GM19324 (cell line): ENCODE measurements around the gene DDX3X.
"Not testable (repeated sequence)": the region's sequence is repeated elsewhere in the genome, so short reads cannot be mapped to it uniquely, and the experiment has no call there.

ENCODE experiments used
- ATAC-seq: cut with Tn5 transposase; IDR thresholded peaks from one replicate; pipeline ENCODE4 v1.9.1; 2021; ENCODE audit warnings: mild to moderate bottlenecking, moderate library complexity; ENCODE audit not compliant: unreplicated experiment, low FRiP score

The DDX3X gene

GRCh38 chrX:41408576-41408975 lies 74.6 kb downstream of the DDX3X start:
- no peak for ATAC-seq

DNA sequence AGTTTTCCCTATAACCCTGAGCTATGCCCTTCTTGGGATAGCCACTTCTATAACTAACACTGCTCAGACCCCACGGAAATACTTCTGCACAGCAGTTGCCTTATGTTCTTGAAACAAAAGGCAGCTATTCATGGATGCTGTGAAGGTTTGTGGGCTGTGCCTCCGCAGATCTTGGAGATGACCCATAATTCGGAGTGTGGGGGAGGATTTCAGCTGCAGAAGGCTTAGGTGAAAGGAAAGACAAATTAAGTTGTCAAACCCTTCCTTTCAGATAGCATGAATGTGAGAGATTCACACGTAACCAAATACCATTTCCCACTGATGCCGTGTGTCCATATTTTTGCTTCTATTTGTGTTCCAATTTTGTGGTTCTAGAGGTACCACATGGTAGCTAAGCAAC lies 75.0 kb downstream of the DDX3X start:
- ATAC-seq, result no peak

DNA sequence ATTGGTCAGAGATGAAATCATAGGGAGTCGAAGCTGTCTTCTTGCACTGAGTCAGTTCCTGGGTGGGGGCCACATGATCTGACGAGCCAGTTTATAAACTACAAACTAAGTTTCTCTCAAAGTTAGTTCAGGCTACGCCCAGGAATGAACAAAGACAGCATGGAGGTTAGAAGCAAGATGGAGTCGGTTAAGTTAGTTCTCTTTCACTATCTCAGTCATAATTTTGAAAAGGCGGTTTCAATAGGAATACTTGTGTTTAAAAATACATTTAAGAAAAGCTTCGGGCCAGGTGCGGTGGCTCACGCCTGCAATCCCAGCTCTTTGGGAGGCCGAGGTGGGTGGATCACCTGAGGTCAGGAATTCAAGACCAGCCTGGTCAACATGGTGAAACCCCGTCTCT lies 77.3 kb downstream of the DDX3X start:
- not testable (repeated sequence) for ATAC-seq

DNA sequence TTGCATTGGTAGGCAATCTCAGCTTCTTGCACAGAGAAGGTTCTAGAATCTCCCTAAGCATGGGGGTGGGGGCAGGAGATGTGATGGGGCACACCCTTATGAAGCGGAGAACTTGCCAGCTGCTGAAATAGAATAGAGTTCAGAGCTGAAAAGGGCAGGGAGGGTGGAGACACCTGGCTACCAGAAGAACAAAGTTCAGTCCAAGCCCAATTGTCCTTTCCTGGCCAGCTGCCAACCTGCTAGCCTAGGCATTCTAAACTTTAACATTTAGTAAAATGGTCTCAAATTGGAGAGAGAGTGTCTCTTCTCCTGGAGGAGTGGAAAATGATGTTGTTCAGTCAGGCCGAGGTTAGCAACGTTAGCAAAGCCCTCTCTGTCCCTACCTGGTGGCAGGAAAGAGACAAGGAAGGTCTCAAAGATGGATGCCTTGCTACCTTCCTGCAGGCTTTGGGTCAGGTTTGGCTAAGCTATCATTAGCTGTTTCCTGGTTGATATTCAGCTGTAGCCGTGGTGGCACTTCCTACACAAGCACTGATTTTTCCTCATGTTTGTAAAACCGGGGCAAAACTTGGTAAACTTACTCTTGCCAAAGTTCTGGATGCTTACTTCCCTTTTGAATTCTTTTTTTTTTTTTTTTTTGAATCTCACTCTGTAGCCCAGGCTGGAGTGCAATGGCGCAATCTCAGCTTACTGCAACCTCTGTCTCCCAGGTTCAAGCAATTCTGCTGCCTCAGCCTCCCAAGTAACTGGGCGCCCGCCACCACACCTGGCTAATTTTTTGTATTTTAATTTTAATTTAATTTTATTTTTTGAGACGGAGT lies 78.5 kb downstream of the DDX3X start:
- ATAC-seq, result no peak
